Measurements from ENCODE around the gene EFCAB5.
A peak's percentile ranks its signal among the peaks of the same experiment; 100 is the strongest.
"Not testable (repeated sequence)": the region's sequence is repeated elsewhere in the genome, so short reads cannot be mapped to it uniquely, and the experiment has no call there.

EFCAB5 gene

DNA sequence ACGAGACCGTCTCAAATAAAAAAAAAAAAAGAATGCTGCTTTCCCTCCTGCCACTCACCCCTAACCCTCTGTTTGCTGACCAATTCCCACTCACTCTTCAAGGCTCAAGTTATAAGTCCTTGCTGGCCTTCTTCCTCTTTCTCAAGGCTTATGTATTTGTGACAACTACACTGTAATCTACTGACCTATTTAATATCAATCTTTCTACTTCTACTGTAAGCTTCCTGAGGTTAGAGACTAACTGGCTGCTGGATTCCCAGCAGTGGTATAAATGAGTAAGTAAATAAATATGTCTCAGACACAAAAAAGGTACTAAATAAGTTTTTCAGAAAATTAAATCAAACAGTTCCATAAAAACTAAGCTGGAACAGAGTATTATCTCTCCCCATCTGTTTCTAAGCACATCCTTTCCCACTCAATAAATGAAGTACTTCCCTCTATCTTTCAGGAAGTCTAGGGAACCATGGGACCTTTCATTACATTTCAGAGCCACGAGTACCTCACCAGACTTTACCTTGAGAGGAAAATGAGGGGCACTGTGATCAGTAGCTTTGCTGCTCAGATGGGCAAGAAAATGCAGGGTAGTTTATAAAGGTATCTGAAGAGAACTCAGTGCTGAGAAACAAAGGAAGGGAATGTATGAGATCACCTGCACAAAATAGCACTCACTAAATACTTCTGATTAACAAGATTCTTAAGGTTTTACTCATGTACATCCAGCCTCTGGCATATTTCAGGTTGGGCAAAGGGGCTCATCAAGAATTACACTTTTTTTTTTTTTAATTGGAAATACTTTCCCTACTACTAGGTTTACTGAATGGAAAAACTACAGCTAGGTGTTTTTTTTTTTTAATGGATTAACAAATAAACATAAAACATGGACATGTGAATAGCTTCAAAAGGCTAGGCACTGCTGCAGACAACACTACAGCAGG, 22.2 kb upstream of the EFCAB5 start:
- no peak overlapping the region for H3K4me3 ChIP-seq (ENCODE audit: low read depth in 1 of 2, low read length in 2 of 2)
- H3K4me1 ChIP-seq (ENCODE audit: control insufficient read depth in 1 of 2, insufficient read depth in 2 of 2, low read length in 2 of 2), result peaks cover 3 to 4% of the 10 kb centered on the region in 2 donors
- H3K36me3 ChIP-seq (ENCODE audit: control insufficient read depth in 1 of 2, insufficient read depth in 2 of 2, low read length in 2 of 2), result peaks cover 0 to under 1% of the 10 kb centered on the region in 2 donors
- no peaks in the 10 kb centered on the region for H3K9me3 ChIP-seq (ENCODE audit: control insufficient read depth in 1 of 2, low read length in 2 of 2)
- H3K27me3 ChIP-seq (ENCODE audit: low read depth, low read length), result no peaks in the 10 kb centered on the region
- H3K27ac ChIP-seq (ENCODE audit: low read length), result peak overlapping the region; percentile 49

DNA sequence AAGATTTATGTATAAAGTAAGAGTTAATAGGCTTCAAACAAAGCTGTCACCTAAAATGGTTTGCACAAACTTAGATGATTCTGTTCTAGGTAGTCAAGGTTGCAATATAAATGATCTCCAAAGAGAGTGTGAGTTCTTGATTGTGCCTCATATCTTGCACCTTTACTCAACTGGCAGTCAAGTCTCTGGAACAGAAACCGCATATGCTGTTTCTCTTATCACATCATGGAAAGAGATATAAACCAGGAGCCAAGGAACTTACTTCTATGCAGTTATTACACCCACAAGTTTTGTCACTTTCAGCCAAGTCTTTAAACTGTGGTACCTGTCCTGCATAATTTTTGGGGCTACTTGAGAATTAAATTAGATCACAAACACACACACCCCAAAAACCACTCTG, 16.6 kb upstream of the EFCAB5 start:
- Histone ChIP-seq H3K9me3 (ENCODE audit: control insufficient read depth in 1 of 2, low read length in 2 of 2) (no peaks in the 10 kb centered on the region), H3K27me3 (ENCODE audit: low read depth, low read length) (no peaks in the 10 kb centered on the region), H3K27ac (ENCODE audit: low read length) (no peak overlapping the region), H3K36me3 (ENCODE audit: control insufficient read depth in 1 of 2, insufficient read depth in 2 of 2, low read length in 2 of 2) (no peaks in the 10 kb centered on the region), H3K4me3 (ENCODE audit: low read depth in 1 of 2, low read length in 2 of 2) (no peak overlapping the region), H3K4me1 (ENCODE audit: control insufficient read depth in 1 of 2, insufficient read depth in 2 of 2, low read length in 2 of 2) (peaks cover 0 to 6% of the 10 kb centered on the region in 2 donors)

DNA sequence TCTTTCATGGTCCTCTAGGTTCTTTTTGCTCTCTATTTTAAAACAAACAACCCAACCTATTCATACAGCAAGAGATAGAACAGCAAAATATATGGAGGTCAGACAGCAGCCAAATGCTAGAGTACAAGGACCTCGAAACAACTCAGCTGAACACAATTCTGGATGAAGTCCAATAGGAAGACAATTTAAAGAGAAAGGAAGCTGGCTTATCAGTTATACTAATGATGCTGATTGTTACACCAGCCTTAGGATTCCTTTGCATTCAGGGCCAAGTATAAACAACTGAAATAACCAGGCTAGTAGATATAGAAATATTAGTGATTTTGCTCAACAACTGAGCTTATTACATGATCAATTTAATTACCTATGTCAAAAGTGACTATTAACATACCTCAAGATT, 13.9 kb upstream of the EFCAB5 start:
- H3K9me3 ChIP-seq (ENCODE audit: control insufficient read depth in 1 of 2, low read length in 2 of 2), result no peaks in the 10 kb centered on the region
- peaks cover 7 to 18% of the 10 kb centered on the region in 2 donors for H3K4me1 ChIP-seq (ENCODE audit: control insufficient read depth in 1 of 2, insufficient read depth in 2 of 2, low read length in 2 of 2)
- H3K36me3 ChIP-seq (ENCODE audit: control insufficient read depth in 1 of 2, insufficient read depth in 2 of 2, low read length in 2 of 2), result no peaks in the 10 kb centered on the region
- H3K27ac ChIP-seq (ENCODE audit: low read length), result no peak overlapping the region
- no peaks in the 10 kb centered on the region for H3K27me3 ChIP-seq (ENCODE audit: low read depth, low read length)
- H3K4me3 ChIP-seq (ENCODE audit: low read depth in 1 of 2, low read length in 2 of 2), result no peak overlapping the region

- H3K9me3 ChIP-seq (ENCODE audit: control insufficient read depth in 1 of 2, low read length in 2 of 2), result no peaks in the 10 kb centered on the region
- no peaks in the 10 kb centered on the region for H3K36me3 ChIP-seq (ENCODE audit: control insufficient read depth in 1 of 2, insufficient read depth in 2 of 2, low read length in 2 of 2)
- H3K27me3 ChIP-seq (ENCODE audit: low read depth, low read length), result no peaks in the 10 kb centered on the region
- H3K4me3 ChIP-seq (ENCODE audit: low read depth in 1 of 2, low read length in 2 of 2), result peak overlapping the region; percentile 94 to 96
- H3K27ac ChIP-seq (ENCODE audit: low read length), result peak overlapping the region; percentile 93
- H3K4me1 ChIP-seq (ENCODE audit: control insufficient read depth in 1 of 2, insufficient read depth in 2 of 2, low read length in 2 of 2), result peaks cover 7 to 18% of the 10 kb centered on the region in 2 donors
Observed at GRCh38 chr17:29929006-29929532, 12.4 kb upstream of the EFCAB5 start.

DNA sequence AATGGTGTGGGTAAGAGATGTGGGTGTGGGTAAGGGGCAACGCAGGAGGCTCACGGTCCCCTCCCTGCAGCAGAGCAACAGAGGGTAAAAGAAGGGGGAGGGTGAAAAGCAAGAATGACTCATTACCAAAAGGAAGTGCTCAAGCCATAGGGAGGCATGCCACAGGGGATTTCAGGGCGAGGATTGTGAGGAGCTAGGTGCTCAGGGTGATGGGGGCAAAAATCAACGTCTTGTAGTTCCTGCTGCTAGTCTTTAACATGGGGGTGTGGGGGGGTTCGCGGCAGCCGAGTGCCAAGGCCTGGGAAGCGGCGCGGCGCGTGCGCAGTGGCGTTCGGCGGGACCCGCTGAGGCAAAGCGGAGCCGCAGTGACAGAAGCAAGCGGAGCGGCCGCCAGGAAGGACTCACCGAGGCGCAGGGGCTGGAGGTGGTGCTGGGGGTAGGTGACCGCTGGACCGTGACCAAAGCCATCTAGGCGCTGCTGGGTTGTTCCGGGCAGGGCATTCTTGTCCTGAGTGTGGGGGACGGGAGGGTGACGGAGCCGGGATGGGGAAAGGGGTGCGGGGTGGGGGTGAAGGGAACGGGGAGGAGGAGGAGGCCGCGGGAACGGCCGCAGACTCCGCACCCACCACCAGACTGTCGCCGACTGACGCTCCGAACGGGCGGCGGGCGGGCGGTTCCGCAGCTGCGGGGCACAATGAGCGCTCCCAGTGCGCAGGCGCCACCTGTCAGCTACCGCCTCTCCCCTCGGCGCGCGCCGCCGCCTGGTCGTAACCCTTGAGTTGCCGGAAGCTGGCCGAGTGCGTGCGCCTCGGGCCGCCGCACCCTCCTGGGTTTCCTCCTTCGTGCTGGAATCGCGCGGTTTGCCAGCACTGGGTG, 11.7 kb upstream of the EFCAB5 start, which contains the start of gene SSH2:
TSS of gene SSH2 (minus strand) at position 696 of the 876 bp plus-strand sequence. CDS start at position 468, 228 bp downstream.
- Histone ChIP-seq H3K27ac (ENCODE audit: low read length) (peak within 1 kb of the TSS; percentile 93), H3K9me3 (ENCODE audit: control insufficient read depth in 1 of 2, low read length in 2 of 2) (no peaks in the 10 kb centered on the region), H3K4me1 (ENCODE audit: control insufficient read depth in 1 of 2, insufficient read depth in 2 of 2, low read length in 2 of 2) (peaks cover 7 to 18% of the 10 kb centered on the region in 2 donors), H3K36me3 (ENCODE audit: control insufficient read depth in 1 of 2, insufficient read depth in 2 of 2, low read length in 2 of 2) (no peaks in the 10 kb centered on the region), H3K4me3 (ENCODE audit: low read depth in 1 of 2, low read length in 2 of 2) (peak within 1 kb of the TSS; percentile 94 to 96), H3K27me3 (ENCODE audit: low read depth, low read length) (no peaks in the 10 kb centered on the region)

- no peaks in the 10 kb centered on the region for H3K27me3 ChIP-seq (ENCODE audit: low read depth, low read length)
- peak overlapping the region; percentile 93 for H3K27ac ChIP-seq (ENCODE audit: low read length)
- H3K4me1 ChIP-seq (ENCODE audit: control insufficient read depth in 1 of 2, insufficient read depth in 2 of 2, low read length in 2 of 2), result peaks cover 7 to 18% of the 10 kb centered on the region in 2 donors
- H3K4me3 ChIP-seq (ENCODE audit: low read depth in 1 of 2, low read length in 2 of 2), result peak overlapping the region; percentile 94 to 96
- H3K36me3 ChIP-seq (ENCODE audit: control insufficient read depth in 1 of 2, insufficient read depth in 2 of 2, low read length in 2 of 2), result no peaks in the 10 kb centered on the region
- H3K9me3 ChIP-seq (ENCODE audit: control insufficient read depth in 1 of 2, low read length in 2 of 2), result no peaks in the 10 kb centered on the region
Observed at GRCh38 chr17:29930409-29931010, 10.9 kb upstream of the EFCAB5 start.

DNA sequence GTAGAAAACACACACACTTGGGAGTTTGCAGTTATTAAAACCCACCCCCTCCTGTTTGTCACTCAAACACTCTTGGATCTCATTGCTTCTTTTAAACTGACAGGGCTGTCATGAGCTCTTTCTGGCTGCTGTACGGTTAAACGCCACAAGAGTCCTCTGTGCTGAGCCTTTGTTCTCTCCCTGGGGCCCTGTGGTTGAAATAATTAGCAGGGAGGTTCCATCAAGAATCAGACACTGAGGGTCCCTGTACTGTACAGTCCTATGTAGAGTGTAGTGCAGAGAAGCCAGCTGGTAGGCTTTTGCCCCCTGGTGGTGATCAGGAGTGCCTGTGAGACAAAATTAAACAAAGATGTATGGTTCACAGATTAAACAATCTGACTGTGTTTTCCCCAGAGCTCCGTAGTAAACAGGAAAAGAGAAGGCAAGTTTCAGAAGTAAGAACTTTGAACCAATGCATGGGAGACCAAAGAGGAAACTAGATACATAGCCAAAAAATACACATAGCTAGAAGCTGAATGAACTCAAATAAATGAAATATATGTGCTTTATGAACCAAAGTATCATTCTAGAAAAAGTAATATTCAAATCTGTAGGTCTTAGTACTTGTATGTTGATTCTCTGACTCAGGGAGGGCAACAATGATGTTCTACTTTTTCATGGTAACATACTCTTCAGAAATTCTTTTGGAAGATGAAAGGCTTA, 10.1 kb upstream of the EFCAB5 start:
- H3K4me1 ChIP-seq (ENCODE audit: control insufficient read depth in 1 of 2, insufficient read depth in 2 of 2, low read length in 2 of 2), result peaks cover 7 to 18% of the 10 kb centered on the region in 2 donors
- peak overlapping the region; percentile 94 to 96 for H3K4me3 ChIP-seq (ENCODE audit: low read depth in 1 of 2, low read length in 2 of 2)
- H3K27ac ChIP-seq (ENCODE audit: low read length), result no peak overlapping the region
- no peaks in the 10 kb centered on the region for H3K9me3 ChIP-seq (ENCODE audit: control insufficient read depth in 1 of 2, low read length in 2 of 2)
- no peaks in the 10 kb centered on the region for H3K36me3 ChIP-seq (ENCODE audit: control insufficient read depth in 1 of 2, insufficient read depth in 2 of 2, low read length in 2 of 2)
- no peaks in the 10 kb centered on the region for H3K27me3 ChIP-seq (ENCODE audit: low read depth, low read length)

GRCh38 chr17:29933379-29933778, 8.1 kb upstream of the EFCAB5 start:
- Histone ChIP-seq H3K9me3 (ENCODE audit: control insufficient read depth in 1 of 2, low read length in 2 of 2) (no peaks in the 10 kb centered on the region), H3K4me1 (ENCODE audit: control insufficient read depth in 1 of 2, insufficient read depth in 2 of 2, low read length in 2 of 2) (peaks cover 7 to 15% of the 10 kb centered on the region in 2 donors), H3K36me3 (ENCODE audit: control insufficient read depth in 1 of 2, insufficient read depth in 2 of 2, low read length in 2 of 2) (no peaks in the 10 kb centered on the region), H3K27ac (ENCODE audit: low read length) (no peak overlapping the region), H3K4me3 (ENCODE audit: low read depth in 1 of 2, low read length in 2 of 2) (no peak overlapping the region), H3K27me3 (ENCODE audit: low read depth, low read length) (no peaks in the 10 kb centered on the region)

- not testable (repeated sequence) for H3K4me1 ChIP-seq (ENCODE audit: control insufficient read depth in 1 of 2, insufficient read depth in 2 of 2, low read length in 2 of 2); H3K27ac ChIP-seq (ENCODE audit: low read length); H3K36me3 ChIP-seq (ENCODE audit: control insufficient read depth in 1 of 2, insufficient read depth in 2 of 2, low read length in 2 of 2); H3K4me3 ChIP-seq (ENCODE audit: low read depth in 1 of 2, low read length in 2 of 2); H3K27me3 ChIP-seq (ENCODE audit: low read depth, low read length); H3K9me3 ChIP-seq (ENCODE audit: control insufficient read depth in 1 of 2, low read length in 2 of 2)
Observed at GRCh38 chr17:29935909-29936308, 5.5 kb upstream of the EFCAB5 start.

DNA sequence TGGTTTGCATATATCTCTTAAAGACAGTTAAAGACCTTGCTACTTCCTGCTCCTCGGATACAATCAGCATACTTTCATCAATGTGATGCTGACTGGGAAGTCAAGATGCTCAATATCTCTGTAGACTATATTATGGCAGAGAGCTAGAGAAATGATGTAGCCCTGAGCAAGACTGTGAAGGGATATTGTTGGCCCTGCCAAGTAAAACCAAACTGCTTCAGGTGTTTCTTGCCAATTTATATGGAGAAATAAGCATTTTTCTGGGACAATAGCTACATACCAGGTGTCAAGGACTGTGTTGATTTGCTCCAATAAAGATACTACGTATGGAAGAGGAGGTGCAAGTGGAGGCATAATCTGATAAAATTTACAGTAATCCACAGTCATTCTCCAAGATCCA, 4.7 kb upstream of the EFCAB5 start:
- H3K4me3 ChIP-seq (ENCODE audit: low read depth in 1 of 2, low read length in 2 of 2), result no peak overlapping the region

More for the DNA sequence above, 4.7 kb upstream of the EFCAB5 start:
- Histone ChIP-seq H3K36me3 (ENCODE audit: control insufficient read depth in 1 of 2, insufficient read depth in 2 of 2, low read length in 2 of 2) (no peaks in the 10 kb centered on the region), H3K27me3 (ENCODE audit: low read depth, low read length) (no peaks in the 10 kb centered on the region), H3K9me3 (ENCODE audit: control insufficient read depth in 1 of 2, low read length in 2 of 2) (no peaks in the 10 kb centered on the region), H3K27ac (ENCODE audit: low read length) (no peak overlapping the region), H3K4me1 (ENCODE audit: control insufficient read depth in 1 of 2, insufficient read depth in 2 of 2, low read length in 2 of 2) (peaks cover 0 to under 1% of the 10 kb centered on the region in 2 donors)

All from muscle layer of duodenum (tissue), 2 donors.